Esophagus squamous epithelium (tissue), 4 donors: Measurements from ENCODE around the gene STK35.

Experiments used
- CTCF ChIP-seq, 6 experiments: fragments of 450-650 bp in 4 of 6; fragments of 200-600 bp in 2 of 6; sonication (generic) in 2 of 6; IDR thresholded peaks; one replicate each; pipeline ENCODE4 v1.5.1; 2016 to 2019; ENCODE audit warnings: antibody characterized with exemption in 6 of 6, mild to moderate bottlenecking in 4 of 6, moderate library complexity in 4 of 6
- POLR2A ChIP-seq, 4 donors: fragments of 450-650 bp; IDR thresholded peaks; one replicate each; pipeline ENCODE4 v1.6.1; 2017; ENCODE audit warnings: antibody characterized with exemption in 4 of 4, mild to moderate bottlenecking in 4 of 4, moderate library complexity in 3 of 4

- TF ChIP-seq CTCF (IDR thresholded peaks at IDR 0.05) (no peak), POLR2A (IDR thresholded peaks at IDR 0.05) (no peak)
Measured at GRCh38 chr20:2176946-2177345, 75.3 kb downstream of the STK35 start.
